Left ventricle myocardium inferior (tissue), 1 donor: ENCODE data around the gene TACR1. TPM values are rescaled to one million over a fixed set of nuclear protein-coding genes. Genes with fewer than 3 reads are reported as not detected.

Source experiments
- DNase-seq: peaks from one replicate; pipeline ENCODE4 v3.0.0-alpha.2; 2020
- H3K27ac ChIP-seq: fragments of 200-600 bp; replicated peaks from 2 replicates; pipeline ENCODE4 v1.8.0; 2021
- H3K27me3 ChIP-seq: fragments of 200-600 bp; 2 replicates; pipeline ENCODE4 v1.8.0; 2021; ENCODE audit warnings: low read depth
- H3K36me3 ChIP-seq: fragments of 200-600 bp; 2 replicates; pipeline ENCODE4 v1.8.0; 2021
- H3K4me1 ChIP-seq: fragments of 200-600 bp; 2 replicates; pipeline ENCODE4 v1.8.0; 2021
- H3K4me3 ChIP-seq: fragments of 200-600 bp; 2 replicates; pipeline ENCODE4 v1.8.0; 2021; ENCODE audit warnings: mild to moderate bottlenecking, moderate library complexity
- H3K9me3 ChIP-seq: fragments of 200-600 bp; replicated peaks from 2 replicates; pipeline ENCODE4 v1.8.0; 2021
- intact Hi-C: fragments of 100-400 bp; cut with micrococcal nuclease; formaldehyde crosslinking; loops from one replicate; pipeline ENCODE4 v1.11.0; 2022
- microRNA-seq: library from miRNA; unstranded; fragments of <30 nt; microRNA quantifications from one replicate; pipeline ENCODE4 v1.2.0, GENCODE V29; 2020
- total RNA-seq: library from RNA; stranded (reverse); fragmentation: NEBNext Ultra II Directional; extraction: Animal tissue kit (Norgen Biotek cat#: 25700); gene quantifications from one replicate; pipeline ENCODE4 v1.2.1, GENCODE V29; 2021
- TF ChIP-seq, protein P1 (sequence below): fragments of 200-600 bp; IDR thresholded peaks from 2 replicates; pipeline ENCODE4 v1.8.0; 2021; ENCODE audit warnings: antibody characterized with exemption, mild to moderate bottlenecking, borderline replicate concordance
- donor health status: DM: no; HTN: yes; CAD: no; lungs with severe emphysema.

Gene TACR1
- total RNA-seq, 1 donor from 2014 or later, result 0.22 TPM

DNA sequence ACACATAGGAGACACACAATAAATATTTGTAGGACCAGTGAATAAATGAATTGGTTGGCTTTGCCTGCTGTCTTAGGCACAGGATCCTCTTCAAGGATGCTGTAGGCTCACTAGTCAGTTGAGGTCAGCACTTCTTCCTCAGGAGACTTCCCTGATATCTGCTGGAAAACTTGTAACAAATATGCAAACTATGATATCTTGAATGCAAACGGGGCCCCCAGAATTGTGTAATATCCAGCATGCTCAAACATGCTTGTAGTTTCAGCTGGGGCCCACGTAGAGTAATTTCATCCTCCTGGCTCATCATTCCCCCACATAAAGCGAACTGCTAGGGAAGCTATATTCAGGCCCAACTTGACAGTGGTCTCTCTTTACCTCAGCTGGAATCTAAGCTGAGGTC lies 197.3 kb downstream of the TACR1 start:
- Histone ChIP-seq H3K4me1 (no peaks in the 10 kb centered on the region), H3K4me3 (no peak overlapping the region), H3K27me3 (no peaks in the 10 kb centered on the region), H3K36me3 (peaks cover 7% of the 10 kb centered on the region), H3K27ac (no peak overlapping the region), H3K9me3 (peaks cover 24% of the 10 kb centered on the region)
- TF ChIP-seq, protein P1, sequence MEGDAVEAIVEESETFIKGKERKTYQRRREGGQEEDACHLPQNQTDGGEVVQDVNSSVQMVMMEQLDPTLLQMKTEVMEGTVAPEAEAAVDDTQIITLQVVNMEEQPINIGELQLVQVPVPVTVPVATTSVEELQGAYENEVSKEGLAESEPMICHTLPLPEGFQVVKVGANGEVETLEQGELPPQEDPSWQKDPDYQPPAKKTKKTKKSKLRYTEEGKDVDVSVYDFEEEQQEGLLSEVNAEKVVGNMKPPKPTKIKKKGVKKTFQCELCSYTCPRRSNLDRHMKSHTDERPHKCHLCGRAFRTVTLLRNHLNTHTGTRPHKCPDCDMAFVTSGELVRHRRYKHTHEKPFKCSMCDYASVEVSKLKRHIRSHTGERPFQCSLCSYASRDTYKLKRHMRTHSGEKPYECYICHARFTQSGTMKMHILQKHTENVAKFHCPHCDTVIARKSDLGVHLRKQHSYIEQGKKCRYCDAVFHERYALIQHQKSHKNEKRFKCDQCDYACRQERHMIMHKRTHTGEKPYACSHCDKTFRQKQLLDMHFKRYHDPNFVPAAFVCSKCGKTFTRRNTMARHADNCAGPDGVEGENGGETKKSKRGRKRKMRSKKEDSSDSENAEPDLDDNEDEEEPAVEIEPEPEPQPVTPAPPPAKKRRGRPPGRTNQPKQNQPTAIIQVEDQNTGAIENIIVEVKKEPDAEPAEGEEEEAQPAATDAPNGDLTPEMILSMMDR, result no peak
- intact Hi-C loops, result no loop called here
- DNase-seq, result no peak

- no peak for DNase-seq
- intact Hi-C loops, result no loop called here
- Histone ChIP-seq H3K27ac (no peak overlapping the region), H3K4me1 (no peaks in the 10 kb centered on the region), H3K27me3 (no peaks in the 10 kb centered on the region), H3K4me3 (no peak overlapping the region), H3K36me3 (peaks cover 7% of the 10 kb centered on the region), H3K9me3 (peaks cover 17% of the 10 kb centered on the region)
- TF ChIP-seq, protein P1, result no peak
These were observed 199.9 kb downstream of the TACR1 start for GRCh38 chr2:74999468-74999867.

Small RNAs within 50 kb of the gene (microRNA-seq; reads per million reads assigned to microRNA genes)
- not detected for gene MIR5000

Other genes starting within 250 kb of the TACR1 start
- 36.6 TPM for gene POLE4, start 240.9 kb downstream of the TACR1 start, total RNA-seq